Skin epidermis (tissue), 12 donors: ENCODE measurements around the gene DNAH7.
"Not testable (repeated sequence)": the region's sequence is repeated elsewhere in the genome, so short reads cannot be mapped to it uniquely, and the experiment has no call there.

ENCODE experiments used
- H3K27ac ChIP-seq, 21 experiments: fragments of 200-600 bp; sonication (generic) in 11 of 21; one replicate each; pipeline ENCODE4 v1.5.0; 2020; ENCODE audit warnings: mild to moderate bottlenecking in 3 of 21, inconsistent platforms in 2 of 21, moderate library complexity in 2 of 21
- H3K4me3 ChIP-seq, 7 experiments: fragments of 200-600 bp; sonication (generic) in 2 of 7; one replicate each; pipeline ENCODE4 v1.5.0; 2020; ENCODE audit warnings: inconsistent platforms in 2 of 7, mild to moderate bottlenecking in 2 of 7, moderate library complexity in 1 of 7

The DNAH7 gene

DNA sequence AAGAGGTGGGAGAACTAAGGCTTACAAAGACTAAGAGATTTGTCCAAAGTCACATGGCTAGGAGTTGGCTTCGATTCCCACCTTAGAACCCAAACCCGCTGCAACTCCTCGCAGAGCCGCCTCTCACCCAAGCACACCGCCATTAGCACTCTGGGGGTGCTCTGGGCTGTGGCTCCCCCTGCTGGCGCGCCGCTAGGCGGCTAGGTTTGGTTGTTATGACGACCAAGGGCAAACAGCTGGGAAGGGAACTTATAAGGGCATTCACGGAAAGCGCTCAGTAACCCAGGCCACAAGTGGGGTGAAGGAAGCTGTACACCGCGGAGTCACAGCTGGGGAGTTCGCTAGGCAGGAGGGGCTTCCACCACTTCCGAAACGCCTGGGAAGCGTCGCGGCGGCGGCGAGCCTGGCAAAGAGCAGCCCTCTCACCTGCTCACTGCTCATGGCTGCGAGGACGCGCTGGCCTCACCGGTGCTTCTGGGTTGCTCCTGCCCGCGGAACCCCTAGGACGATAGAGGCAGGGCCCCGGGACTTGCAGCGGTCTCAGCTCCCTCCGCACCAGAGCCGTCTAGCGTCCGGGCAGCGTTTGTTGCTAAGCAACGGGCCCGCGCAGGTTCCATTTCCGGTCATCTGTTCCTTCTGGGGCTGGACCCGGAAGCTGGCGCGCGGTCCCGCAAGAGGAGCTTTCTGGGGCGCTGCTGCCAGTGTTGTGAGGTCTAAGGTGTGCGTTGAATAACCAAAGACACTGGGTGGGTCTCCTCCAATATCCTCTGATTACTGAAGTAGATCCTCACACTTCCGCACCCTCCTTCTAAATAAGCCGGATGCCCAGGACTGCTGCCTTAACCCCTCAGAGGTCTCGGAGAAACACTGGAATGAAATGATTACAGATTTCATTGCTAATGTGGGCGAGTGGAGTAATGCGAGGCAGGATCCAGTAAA lies at the start of gene DNAH7:
Gene DNAH7, minus strand, starts transcription at position 567 of the 939 bp plus-strand sequence. Its CDS starts 126 bp downstream, at position 441.
- H3K4me3 ChIP-seq, result peak within 1 kb of the TSS; percentile 42 to 94 (median 74)
- H3K27ac ChIP-seq, result peak within 1 kb of the TSS in 19 of 21 experiments; percentile 5 to 84 (median 59)

DNA sequence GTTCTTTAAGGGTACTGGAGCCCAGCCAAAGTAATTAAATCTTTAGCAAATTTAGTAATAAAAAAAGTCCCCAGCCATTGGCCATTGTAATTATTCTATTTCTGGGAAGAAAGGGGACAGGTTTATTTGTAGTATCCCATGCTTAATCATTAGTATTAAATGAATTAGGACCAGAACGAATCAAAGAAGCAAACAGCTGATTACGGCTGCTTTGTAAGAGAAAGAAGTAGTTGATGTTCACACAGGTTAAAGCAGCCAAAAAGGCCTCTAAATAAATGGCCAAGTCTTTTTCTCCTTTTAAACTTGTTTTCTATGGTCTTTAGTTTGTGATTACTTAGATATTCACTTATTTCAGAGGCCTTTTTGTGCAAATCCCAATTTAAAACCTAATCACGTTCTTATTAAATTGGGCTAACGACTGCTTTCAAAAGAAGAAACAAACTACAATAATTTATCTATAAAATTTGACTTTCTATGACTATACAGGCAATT lies 48.6 kb upstream of the DNAH7 start:
- Histone ChIP-seq H3K27ac (no peak overlapping the region), H3K4me3 (no peak overlapping the region)

DNA sequence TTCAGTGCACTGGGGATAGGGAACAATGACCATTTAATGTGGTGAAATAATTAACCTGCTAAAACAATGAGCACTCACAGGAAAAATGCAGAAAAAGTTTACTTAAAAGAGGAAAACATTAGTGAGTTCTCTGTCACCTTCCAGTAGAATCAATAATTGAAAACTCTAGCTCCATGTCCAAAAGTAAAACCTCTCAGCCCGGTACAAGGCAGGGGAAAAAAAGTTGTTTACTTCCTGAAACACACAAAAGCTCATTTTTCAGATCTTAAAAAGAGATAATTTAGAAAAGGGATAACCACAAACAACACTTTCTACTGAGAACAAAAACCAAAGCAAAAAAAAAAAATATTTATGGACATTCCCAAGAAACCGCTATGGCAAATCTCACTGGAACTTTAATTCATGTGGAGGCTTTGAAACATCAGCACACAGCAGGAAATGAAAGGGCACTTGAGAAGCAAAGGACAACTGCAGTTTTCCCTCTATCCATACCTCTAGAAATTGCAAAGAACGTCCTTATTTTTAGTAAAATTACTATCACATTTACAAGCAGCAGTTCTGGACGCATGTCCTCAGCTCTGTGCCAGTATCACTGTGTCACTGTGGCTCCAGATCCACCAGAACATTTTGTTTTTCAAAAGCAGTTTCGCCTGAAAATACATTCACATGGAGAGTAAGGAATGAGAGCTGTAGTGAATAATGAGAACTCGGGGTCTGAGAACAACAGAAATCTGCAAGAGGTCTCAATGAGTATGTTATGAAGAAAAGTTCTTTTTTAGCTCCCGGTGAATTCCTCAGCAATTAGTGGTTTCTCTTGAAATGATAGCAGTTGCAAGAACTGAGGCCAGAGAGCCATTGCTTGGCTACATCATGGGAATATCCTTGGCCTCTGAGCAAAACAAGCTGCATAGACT lies 44.7 kb upstream of the DNAH7 start:
- H3K4me3 ChIP-seq, result no peak overlapping the region
- H3K27ac ChIP-seq, result peak overlapping the region in 12 of 21 experiments; percentile 12 to 80 (median 50)

DNA sequence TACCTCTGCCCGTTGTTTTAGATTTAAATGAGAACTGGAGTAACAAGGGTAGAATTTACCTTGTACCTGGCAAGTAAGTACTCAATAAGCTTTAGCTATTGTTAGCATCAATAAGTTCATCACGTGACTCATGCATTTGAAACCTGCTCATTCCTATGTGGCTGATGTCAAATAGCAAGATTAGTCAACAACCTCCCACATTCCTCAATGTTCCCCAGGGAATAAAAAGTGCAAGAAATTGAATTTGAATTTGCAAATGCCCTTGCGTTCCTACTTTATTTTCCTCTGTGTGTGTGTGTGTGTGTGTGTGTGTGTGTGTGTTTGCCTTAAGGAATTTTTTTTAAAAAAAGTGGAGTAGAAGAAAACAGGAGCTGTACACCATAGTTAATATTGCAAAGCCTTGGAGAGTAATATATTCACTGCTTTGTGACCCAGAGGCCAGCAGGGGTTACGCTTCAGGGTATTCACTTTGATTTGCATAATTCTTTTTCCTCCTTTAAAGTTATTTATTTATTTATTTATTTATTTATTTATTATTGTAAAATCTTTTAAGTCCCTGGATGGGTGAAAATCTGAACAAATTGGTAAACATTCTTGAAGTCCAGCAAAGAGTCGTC lies 43.9 kb upstream of the DNAH7 start:
- Histone ChIP-seq H3K4me3 (no peak overlapping the region), H3K27ac (peak overlapping the region in 6 of 21 experiments; percentile 48 to 80 (median 60))

DNA sequence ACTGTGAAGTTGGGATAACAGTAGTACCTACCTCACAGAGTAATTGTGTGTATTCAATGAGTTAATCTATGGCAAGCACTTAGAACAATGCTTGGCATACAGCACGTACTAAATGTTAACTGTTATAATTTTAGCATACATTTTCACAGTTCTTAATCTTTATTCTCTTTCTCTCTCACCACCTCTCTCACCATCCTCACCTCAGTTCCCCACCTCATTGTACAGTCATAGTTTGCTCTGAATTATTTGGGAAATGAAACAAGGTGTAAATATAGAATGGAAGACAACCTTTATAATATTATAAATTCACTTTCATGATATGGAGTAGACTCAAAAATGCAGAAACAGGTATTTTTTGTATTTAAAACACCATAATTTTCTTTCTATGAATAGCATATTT lies 40.0 kb upstream of the DNAH7 start:
- Histone ChIP-seq H3K27ac (no peak overlapping the region), H3K4me3 (no peak overlapping the region)

DNA sequence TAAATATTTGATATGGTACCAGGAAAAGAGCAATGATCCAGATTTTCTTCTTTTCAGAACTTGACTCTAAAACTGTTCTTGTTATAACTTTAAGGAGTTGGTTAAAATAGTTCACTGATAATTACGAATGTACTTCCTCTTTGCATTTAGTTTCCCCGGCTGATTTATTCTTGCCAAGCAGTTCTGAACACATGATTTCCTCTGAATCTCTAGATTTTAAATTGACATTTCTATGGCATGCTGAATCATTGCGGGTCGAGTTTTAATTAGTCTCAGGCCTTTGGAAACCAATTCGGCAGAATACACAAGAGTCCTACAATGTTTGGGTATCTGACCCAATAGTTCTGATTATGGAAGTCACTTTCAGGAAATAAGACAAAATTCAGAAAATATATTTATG lies 37.3 kb upstream of the DNAH7 start:
- Histone ChIP-seq H3K4me3 (no peak overlapping the region), H3K27ac (peak overlapping the region in 1 of 21 experiments; percentile 46)

DNA sequence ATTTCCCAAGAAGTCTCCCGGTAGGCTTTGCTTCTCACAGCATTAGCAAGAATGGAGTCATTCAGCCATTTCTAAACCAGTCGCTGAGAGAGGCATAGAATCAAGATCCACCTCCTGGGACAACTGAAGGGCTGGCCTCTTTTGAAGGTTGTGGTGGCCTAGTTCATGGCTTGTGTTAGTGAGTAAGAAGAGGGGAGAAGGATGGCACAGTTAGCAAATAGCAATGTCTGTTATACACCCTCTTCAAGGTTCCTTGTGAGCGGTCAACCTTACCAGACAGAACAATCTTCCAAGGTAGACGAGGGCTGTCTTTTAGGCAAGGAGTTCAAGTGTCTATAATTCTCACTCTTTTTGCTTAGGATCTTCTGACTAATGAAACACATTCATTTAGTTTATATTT lies 35.4 kb upstream of the DNAH7 start:
- Histone ChIP-seq H3K4me3 (no peak overlapping the region), H3K27ac (no peak overlapping the region)

DNA sequence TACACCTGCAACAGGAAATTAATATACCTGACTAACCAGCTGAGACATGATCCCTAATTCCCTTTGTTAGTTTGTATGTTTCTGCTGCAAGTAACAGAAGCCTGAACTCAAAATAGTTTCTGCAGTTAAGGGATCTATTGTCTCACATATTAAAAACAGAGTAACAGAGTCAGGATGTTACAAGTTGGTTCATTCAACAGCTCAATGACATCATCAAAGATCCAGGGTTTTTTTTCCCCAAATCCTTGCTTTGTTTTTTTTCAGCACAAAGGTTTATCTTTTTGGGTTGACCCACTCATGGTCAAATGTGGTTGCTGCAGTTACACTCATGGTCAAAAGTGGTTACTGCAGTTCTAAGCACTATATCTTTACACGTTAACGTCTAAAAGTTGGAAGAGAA lies 35.0 kb upstream of the DNAH7 start:
- no peak overlapping the region for H3K4me3 ChIP-seq
- no peak overlapping the region for H3K27ac ChIP-seq

DNA sequence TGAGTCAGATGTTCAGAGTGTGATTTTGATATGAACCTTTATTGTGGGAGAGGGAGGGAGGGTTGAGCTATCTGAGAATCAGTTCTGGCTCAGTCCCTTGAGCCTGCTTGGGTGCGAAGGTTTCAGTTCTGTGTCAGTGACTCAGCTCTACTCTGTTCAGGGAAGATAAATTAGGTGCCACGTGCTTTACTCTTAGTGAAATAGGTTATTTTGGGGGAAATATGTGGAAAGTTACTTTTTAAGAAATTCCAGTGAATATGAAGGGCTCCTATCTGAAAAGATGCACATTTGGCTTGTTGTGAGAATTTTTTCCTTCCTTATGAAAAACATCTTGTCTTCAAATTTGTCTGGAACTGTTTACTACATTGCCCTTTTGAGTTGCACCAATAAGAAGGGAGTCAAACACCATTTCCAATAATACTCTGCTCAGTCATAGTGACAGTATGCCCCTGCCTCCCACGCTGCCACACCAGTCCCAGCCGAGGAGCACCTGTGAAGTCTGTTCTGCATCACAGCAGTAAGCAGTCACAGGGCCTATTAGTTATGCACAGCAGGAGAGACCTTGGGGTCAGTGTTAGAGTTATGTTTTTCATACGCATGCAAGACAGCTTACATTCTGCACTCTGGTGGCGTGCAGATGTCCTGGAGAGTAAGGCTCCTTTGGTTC lies 32.8 kb upstream of the DNAH7 start:
- peak overlapping the region in 1 of 21 experiments; percentile 23 for H3K27ac ChIP-seq

DNA sequence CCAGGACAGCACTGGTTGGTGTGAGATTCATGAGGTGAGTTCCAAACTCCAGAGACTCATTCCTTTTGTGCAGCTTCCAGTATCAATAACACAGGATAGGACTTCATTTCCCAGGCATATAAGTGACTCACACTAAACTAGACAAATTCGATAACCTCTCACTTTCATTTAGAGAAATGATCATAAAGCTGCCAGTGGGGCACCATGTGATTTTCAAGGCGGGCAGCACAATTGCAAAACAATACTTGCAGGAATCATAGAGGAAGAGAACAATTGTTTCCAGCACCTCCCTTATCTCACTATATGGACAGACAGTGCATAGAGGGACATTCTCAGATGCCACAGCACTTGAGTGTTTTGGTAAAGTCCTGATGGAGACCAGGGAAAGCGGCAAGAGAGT lies 31.3 kb upstream of the DNAH7 start:
- no peak overlapping the region for H3K27ac ChIP-seq
- H3K4me3 ChIP-seq, result no peak overlapping the region

More for the DNA sequence above, 32.8 kb upstream of the DNAH7 start:
- H3K4me3 ChIP-seq, result no peak overlapping the region

DNA sequence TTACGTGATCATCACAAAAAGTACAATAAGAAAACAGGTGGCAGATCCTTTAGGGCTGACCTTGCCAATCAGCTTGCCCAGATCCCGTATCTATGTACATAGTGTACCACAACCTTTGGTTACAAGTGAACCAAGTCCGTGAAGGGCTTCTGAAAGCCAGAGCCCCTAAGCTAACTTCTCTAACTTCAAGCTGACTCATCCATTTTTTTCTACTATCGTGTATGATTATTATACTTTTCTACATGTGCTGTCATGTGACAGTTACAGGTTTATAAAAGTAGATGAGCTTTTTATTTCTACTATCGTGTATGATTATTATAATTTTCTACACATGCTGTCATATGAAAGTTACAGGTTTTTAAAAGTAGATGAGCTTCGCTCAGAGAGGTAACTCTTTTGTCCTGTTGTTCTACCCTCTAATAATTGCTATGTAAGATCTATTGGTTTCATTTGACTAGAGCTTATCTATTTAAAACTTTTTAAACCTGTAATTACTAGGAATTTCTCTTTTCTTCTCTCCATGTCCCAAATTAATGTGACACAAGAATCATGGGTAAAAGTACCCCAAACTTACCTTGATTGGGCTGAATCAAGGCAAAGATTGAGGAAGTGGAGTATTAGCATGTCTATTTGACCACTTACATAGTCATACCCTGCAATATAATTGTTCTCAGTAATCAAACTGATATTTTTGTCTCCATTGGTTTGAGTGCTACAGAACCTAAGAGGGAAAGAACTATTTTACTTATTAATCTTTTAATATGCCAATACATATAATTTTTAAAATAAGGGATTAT lies 29.4 kb upstream of the DNAH7 start:
- H3K27ac ChIP-seq, result no peak overlapping the region
- H3K4me3 ChIP-seq, result no peak overlapping the region

DNA sequence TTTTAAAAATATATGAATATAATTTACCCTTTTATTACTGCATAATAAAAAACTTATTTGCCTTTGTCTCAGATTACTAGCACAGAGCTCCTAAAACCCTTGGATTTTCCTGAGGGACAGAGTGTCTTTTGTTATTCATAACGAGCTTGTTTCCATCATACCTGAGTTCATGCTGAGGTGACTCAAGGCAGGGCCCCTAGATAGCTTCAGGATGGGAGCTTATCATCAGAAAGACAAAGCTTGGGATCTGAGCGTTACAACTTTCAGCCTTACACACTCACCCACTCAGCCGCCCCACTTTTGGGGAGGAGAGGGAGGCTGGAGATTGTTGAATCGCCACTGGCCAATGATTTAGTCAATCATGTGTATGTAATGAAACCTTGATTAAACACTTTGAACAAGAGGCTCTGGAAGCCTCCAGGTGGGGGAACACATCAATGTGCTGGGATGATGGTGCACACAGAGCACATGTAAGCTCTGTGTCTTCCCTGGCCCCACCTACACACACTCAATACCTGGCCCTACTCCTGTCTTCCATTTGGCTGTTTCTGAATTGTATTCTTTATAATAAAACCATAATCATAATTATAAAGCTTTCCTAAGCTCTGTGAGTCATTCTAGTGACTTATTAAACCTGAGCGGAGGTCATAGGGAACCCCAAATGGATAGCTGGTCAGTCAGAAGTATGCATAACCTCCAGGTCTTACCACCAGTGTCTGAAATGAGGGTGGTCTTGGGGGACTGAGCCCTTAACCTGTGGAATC lies 28.5 kb upstream of the DNAH7 start:
- H3K27ac ChIP-seq, result no peak overlapping the region
- H3K4me3 ChIP-seq, result no peak overlapping the region

DNA sequence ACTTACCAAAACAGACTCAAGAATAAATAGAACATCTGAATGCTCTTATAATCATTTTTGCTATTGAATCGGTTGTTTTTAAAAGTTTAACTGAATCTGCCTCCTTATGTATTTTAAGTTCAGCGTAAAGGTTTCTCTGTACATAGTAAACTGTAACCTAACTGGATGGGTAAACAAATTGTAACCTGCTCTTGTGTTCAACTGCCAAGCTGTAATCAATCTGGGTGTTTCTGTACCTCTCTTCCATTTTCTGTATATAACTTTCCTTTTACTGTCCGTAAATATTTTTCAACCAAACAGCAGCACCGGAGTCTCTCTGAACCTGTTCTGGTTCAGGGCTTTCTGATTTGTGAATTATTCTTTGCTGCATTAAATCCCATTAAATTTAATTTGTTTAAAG lies 27.6 kb upstream of the DNAH7 start:
- Histone ChIP-seq H3K27ac (no peak overlapping the region), H3K4me3 (no peak overlapping the region)

DNA sequence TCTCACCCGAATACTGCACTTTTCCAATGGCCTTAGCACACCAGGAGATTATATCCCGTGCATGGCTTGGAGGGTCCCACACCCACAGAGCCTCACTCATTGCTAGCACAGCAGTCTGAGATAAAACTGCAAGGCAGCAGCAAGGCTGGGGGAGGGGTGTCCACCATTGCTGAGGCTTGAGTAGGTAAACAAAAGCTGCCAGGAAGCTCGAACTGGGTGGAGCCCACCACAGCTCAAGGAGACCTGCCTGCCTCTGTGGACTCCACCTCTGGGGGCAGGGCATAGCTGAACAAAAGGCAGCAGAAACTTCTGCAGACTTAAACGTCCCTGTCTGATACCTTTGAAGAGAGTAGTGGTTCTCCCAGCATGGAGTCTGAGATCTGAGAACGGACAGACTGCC lies 20.8 kb upstream of the DNAH7 start:
- not testable (repeated sequence) for H3K27ac ChIP-seq, H3K4me3 ChIP-seq

DNA sequence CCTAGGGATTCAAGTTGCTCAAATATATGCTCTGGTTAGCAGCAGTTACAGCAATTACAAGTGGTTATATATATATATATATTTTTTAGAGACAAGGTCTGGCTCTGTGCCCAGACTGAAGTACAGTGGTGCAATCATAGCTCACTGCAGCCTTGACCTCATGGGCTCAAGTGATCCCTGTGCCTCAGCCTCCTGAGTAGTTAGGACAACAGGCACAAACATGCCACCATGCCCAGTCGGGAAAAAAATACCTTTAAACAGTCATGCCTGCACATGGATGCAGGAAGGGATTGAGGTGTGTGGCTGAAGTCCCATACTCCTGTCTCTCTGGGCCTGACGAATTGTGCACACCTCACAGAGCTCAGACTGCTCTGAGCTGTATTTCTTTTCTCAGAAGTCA lies 19.6 kb upstream of the DNAH7 start:
- H3K4me3 ChIP-seq, result no peak overlapping the region

DNA sequence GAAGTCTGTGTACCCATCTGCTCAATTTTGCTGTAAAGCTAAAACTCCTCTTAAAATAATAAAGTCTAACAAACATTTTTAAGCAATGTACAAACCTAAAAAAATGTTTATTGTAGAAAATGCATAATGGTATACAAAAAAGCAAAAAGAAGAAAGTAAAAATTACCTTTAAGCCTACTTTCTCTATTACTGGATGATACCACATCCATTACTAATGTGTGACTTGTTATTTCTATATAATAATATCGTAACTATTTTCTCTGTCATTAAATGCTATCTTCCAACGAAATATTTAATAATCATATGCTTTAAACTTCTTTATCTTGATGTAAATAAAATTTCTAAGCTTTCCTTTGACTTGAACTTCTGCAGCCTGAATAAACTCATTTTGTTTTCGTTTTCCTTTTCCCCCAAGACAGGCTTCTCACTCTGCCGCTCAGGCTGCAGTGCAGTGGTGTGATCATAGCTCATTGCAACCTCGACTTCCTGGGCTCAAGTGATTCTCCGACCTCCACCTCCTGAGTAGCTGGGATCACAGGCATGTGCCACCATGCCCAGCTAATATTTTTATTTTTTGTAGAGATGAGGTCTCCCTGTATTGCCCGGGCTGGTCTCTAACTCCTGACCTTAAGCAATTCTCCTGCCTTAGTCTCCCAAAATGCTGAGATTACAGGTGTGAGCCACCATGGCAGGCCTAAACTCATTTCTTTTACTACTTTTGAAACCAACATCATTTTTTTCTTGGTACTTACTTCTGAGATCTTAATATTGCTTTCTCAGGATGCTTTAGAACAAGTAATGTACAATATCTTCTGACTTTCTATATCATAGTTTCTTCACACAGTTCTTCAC lies 18.1 kb upstream of the DNAH7 start:
- Histone ChIP-seq H3K4me3 (no peak overlapping the region), H3K27ac (no peak overlapping the region)

More for the DNA sequence above, 19.6 kb upstream of the DNAH7 start:
- H3K27ac ChIP-seq, result no peak overlapping the region

DNA sequence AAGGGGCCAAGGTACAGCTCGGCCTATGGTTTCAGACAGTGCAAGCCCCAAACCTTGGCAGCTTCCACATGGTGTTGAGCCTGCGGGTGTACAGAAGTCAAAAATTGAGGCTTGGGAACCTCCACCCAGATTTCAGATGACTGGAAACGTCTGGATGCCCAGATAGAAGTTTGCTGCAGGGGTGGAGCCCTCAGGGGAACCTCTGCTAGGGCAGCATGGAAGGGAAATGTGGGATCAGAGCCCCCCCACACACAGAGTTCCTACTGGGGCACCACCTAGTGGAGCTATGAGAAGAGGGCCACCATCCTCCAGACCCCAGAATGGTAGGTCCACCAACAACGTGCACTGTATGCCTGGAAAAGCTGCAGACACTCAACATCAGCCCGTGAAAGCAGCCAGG lies 15.0 kb upstream of the DNAH7 start:
- H3K4me3 ChIP-seq, result no peak overlapping the region

More for the DNA sequence above, 15.0 kb upstream of the DNAH7 start:
- H3K27ac ChIP-seq, result no peak overlapping the region
